Stimulated activated naive CD8-positive, alpha-beta T cell treated with anti-CD3 and anti-CD28 coated beads, Interleukin-15, Interleukin-2, amounts not matched to agents 100 ng/mL and 50 ng/mL, for 24 hours (primary cell): ENCODE measurements around the gene CTSD.

Source experiments
- H3K27ac Mint-ChIP-seq: one replicate; pipeline ENCODE4 v1.8.0; 2021; ENCODE audit warnings: mild to moderate bottlenecking, mixed read lengths
- H3K27me3 Mint-ChIP-seq: one replicate; pipeline ENCODE4 v1.8.0; 2021; ENCODE audit warnings: mixed read lengths
- H3K36me3 Mint-ChIP-seq: one replicate; pipeline ENCODE4 v1.8.0; 2021; ENCODE audit warnings: low read depth, mixed read lengths
- H3K4me1 Mint-ChIP-seq: one replicate; pipeline ENCODE4 v1.8.0; 2021; ENCODE audit warnings: low read depth, mixed read lengths
- H3K4me3 Mint-ChIP-seq: one replicate; pipeline ENCODE4 v1.8.0; 2021; ENCODE audit warnings: mild to moderate bottlenecking, mixed read lengths
- H3K9me3 Mint-ChIP-seq: one replicate; pipeline ENCODE4 v1.8.0; 2021; ENCODE audit warnings: mixed read lengths

Gene CTSD

GRCh38 chr11:1766719-1767398 lies 3.1 kb upstream of the CTSD start:
- Mint-ChIP-seq H3K4me1 (peaks cover 21% of the 10 kb centered on the region), H3K4me3 (no peak overlapping the region), H3K27ac (no peak overlapping the region), H3K36me3 (no peaks in the 10 kb centered on the region), H3K27me3 (no peaks in the 10 kb centered on the region), H3K9me3 (no peaks in the 10 kb centered on the region)

- Mint-ChIP-seq H3K4me1 (peaks cover 24% of the 10 kb centered on the region), H3K4me3 (no peak overlapping the region), H3K27ac (no peak overlapping the region), H3K9me3 (no peaks in the 10 kb centered on the region), H3K36me3 (no peaks in the 10 kb centered on the region), H3K27me3 (no peaks in the 10 kb centered on the region)
Measured at GRCh38 chr11:1765871-1766718, 2.4 kb upstream of the CTSD start.

GRCh38 chr11:1763336-1763795 lies 361 bp downstream of the CTSD start:
- no peaks in the 10 kb centered on the region for H3K9me3 Mint-ChIP-seq
- H3K4me3 Mint-ChIP-seq: peak overlapping the region; percentile 57
- H3K4me1 Mint-ChIP-seq: peaks cover 39% of the 10 kb centered on the region
- no peaks in the 10 kb centered on the region for H3K36me3 Mint-ChIP-seq
- H3K27me3 Mint-ChIP-seq: no peaks in the 10 kb centered on the region
- H3K27ac Mint-ChIP-seq: no peak overlapping the region

GRCh38 chr11:1762537-1763302 lies 1.0 kb downstream of the CTSD start:
- Mint-ChIP-seq H3K4me3 (peak overlapping the region; percentile 57), H3K4me1 (peaks cover 44% of the 10 kb centered on the region), H3K27ac (peak overlapping the region; percentile 17), H3K36me3 (no peaks in the 10 kb centered on the region), H3K9me3 (no peaks in the 10 kb centered on the region), H3K27me3 (no peaks in the 10 kb centered on the region)

- Mint-ChIP-seq H3K36me3 (no peaks in the 10 kb centered on the region), H3K9me3 (no peaks in the 10 kb centered on the region), H3K4me3 (peak overlapping the region; percentile 57), H3K27ac (peak overlapping the region; percentile 45), H3K27me3 (no peaks in the 10 kb centered on the region), H3K4me1 (peaks cover 51% of the 10 kb centered on the region)
Measured at GRCh38 chr11:1761857-1762536, 1.7 kb downstream of the CTSD start.

GRCh38 chr11:1761110-1761856 lies 2.4 kb downstream of the CTSD start:
- H3K9me3 Mint-ChIP-seq: no peaks in the 10 kb centered on the region
- H3K36me3 Mint-ChIP-seq: no peaks in the 10 kb centered on the region
- H3K4me1 Mint-ChIP-seq: peaks cover 58% of the 10 kb centered on the region
- peak overlapping the region; percentile 45 for H3K27ac Mint-ChIP-seq
- no peaks in the 10 kb centered on the region for H3K27me3 Mint-ChIP-seq
- no peak overlapping the region for H3K4me3 Mint-ChIP-seq

- Mint-ChIP-seq H3K27me3 (no peaks in the 10 kb centered on the region), H3K9me3 (no peaks in the 10 kb centered on the region), H3K27ac (no peak overlapping the region), H3K36me3 (peaks cover 3% of the 10 kb centered on the region), H3K4me1 (peaks cover 66% of the 10 kb centered on the region), H3K4me3 (no peak overlapping the region)
Measured at GRCh38 chr11:1760351-1761109, 3.2 kb downstream of the CTSD start.

GRCh38 chr11:1759851-1760220 lies 3.9 kb downstream of the CTSD start:
- Mint-ChIP-seq H3K4me1 (peaks cover 73% of the 10 kb centered on the region), H3K27ac (no peak overlapping the region), H3K36me3 (peaks cover 4% of the 10 kb centered on the region), H3K9me3 (no peaks in the 10 kb centered on the region), H3K27me3 (no peaks in the 10 kb centered on the region), H3K4me3 (no peak overlapping the region)

- H3K4me1 Mint-ChIP-seq: peaks cover 71% of the 10 kb centered on the region
- H3K36me3 Mint-ChIP-seq: peaks cover 4% of the 10 kb centered on the region
- H3K27me3 Mint-ChIP-seq: no peaks in the 10 kb centered on the region
- H3K27ac Mint-ChIP-seq: peak overlapping the region; percentile 77
- H3K9me3 Mint-ChIP-seq: no peaks in the 10 kb centered on the region
- no peak overlapping the region for H3K4me3 Mint-ChIP-seq
Measured at GRCh38 chr11:1759151-1759850, 4.4 kb downstream of the CTSD start.

- no peaks in the 10 kb centered on the region for H3K9me3 Mint-ChIP-seq
- peak overlapping the region; percentile 75 for H3K4me3 Mint-ChIP-seq
- H3K36me3 Mint-ChIP-seq: peaks cover 4% of the 10 kb centered on the region
- peak overlapping the region; percentile 77 for H3K27ac Mint-ChIP-seq
- H3K27me3 Mint-ChIP-seq: no peaks in the 10 kb centered on the region
- H3K4me1 Mint-ChIP-seq: peaks cover 70% of the 10 kb centered on the region
Measured at GRCh38 chr11:1758611-1759150, 5.0 kb downstream of the CTSD start.

GRCh38 chr11:1757861-1758610 lies 5.7 kb downstream of the CTSD start:
- peaks cover 7% of the 10 kb centered on the region for H3K36me3 Mint-ChIP-seq

More at GRCh38 chr11:1757861-1758610, 5.7 kb downstream of the CTSD start:
- peak overlapping the region; percentile 75 for H3K4me3 Mint-ChIP-seq
- H3K9me3 Mint-ChIP-seq: no peaks in the 10 kb centered on the region
- peak overlapping the region; percentile 90 for H3K27ac Mint-ChIP-seq
- no peaks in the 10 kb centered on the region for H3K27me3 Mint-ChIP-seq
- H3K4me1 Mint-ChIP-seq: peaks cover 73% of the 10 kb centered on the region
